HCT116 (cell line): ENCODE measurements around the gene C9orf43. TPM values are rescaled to one million over a fixed set of nuclear protein-coding genes. Genes with fewer than 3 reads are reported as not detected.

Source experiments
- ATAC-seq: fragments of 200-7000 bp; cut with Tn5 transposase; 2 replicates; pipeline ENCODE4 v1.9.1; 2020; ENCODE audit warnings: mild to moderate bottlenecking, moderate library complexity
- BruUV-seq: library from RNA; stranded (reverse); fragments of 400-500 nt; replicated peaks from 2 replicates; lab custom pipeline; 2021; lab: Mats Ljungman, UMichigan
- CTCF ChIA-PET: fragments of 300-600 bp; sonication (Branson Sonifier 250); formaldehyde crosslinking; loops from one replicate; lab custom pipeline; 2021; ENCODE audit warnings: antibody characterized with exemption; lab: Charles Lee
- POLR2A ChIA-PET: fragments of 300-600, 350-600 bp; sonication (Branson Sonifier 250); formaldehyde crosslinking; loops from one replicate; lab custom pipeline; 2021; ENCODE audit warnings: antibody characterized with exemption; lab: Charles Lee
- RAD21 ChIA-PET, 2 experiments: fragments of 300-600 bp; sonication (Branson Sonifier 250); formaldehyde crosslinking; loops; one replicate each; lab custom pipeline; 2023; ENCODE audit warnings: low total read pairs in 2 of 2; ENCODE audit not compliant: uncharacterized antibody in 2 of 2, unreplicated experiment in 2 of 2, low non-redundant PET in 1 of 2; lab: Charles Lee
- DNase-seq: peaks from one replicate; pipeline ENCODE4 v3.0.0-alpha.2; 2010; ENCODE audit warnings: low read depth, low spot score
- H2AFZ ChIP-seq: fragments of 200-600 bp; shearing (Covaris generic), sonication (generic); 2 replicates; pipeline ENCODE4 v1.6.1; 2017; ENCODE audit warnings: low read depth, mixed run types, mixed read lengths, antibody characterized with exemption, low read length; ENCODE audit not compliant: poor library complexity, severe bottlenecking
- H3K27ac ChIP-seq: 2 replicates; pipeline ENCODE4 v1.5.1; 2012; ENCODE audit warnings: low read depth, low read length
- H3K27me3 ChIP-seq: fragments of 200-600 bp; sonication (generic); 2 replicates; pipeline ENCODE4 v1.6.1; 2016; ENCODE audit warnings: mixed run types, low read length, mixed read lengths; ENCODE audit not compliant: insufficient read depth
- H3K36me3 ChIP-seq, 2 experiments: fragments of 200-500 bp in 1 of 2; fragments of 200-600 bp in 1 of 2; sonication (Bioruptor generic) in 1 of 2; sonication (generic) in 1 of 2; 2 replicates each; pipeline versions ENCODE4 v1.5.1 to v1.6.1; 2014 to 2016; ENCODE audit warnings: low read length in 2 of 2, inconsistent platforms in 1 of 2, mixed read lengths in 1 of 2, mixed run types in 1 of 2; ENCODE audit not compliant: insufficient read depth in 2 of 2, control insufficient read depth in 1 of 2
- H3K4me1 ChIP-seq, 2 experiments: fragments of 200-600 bp in 1 of 2; sonication (generic) in 1 of 2; 2 replicates each; pipeline versions ENCODE4 v1.5.1 to v1.6.1; 2012 to 2017; ENCODE audit warnings: low read length in 2 of 2, inconsistent platforms in 1 of 2, mild to moderate bottlenecking in 1 of 2, mixed read lengths in 1 of 2, mixed run types in 1 of 2, moderate library complexity in 1 of 2; ENCODE audit not compliant: insufficient read depth in 2 of 2, control insufficient read depth in 1 of 2
- H3K4me2 ChIP-seq: fragments of 200-600 bp; sonication (generic); 2 replicates; pipeline ENCODE4 v1.6.1; 2017; ENCODE audit warnings: mixed run types, low read length, mixed read lengths
- H3K4me3 ChIP-seq, 2 experiments: fragments of 200-600 bp in 1 of 2; sonication (generic) in 1 of 2; replicated peaks in 1 of 2; 2 replicates each; pipeline ENCODE4 v1.5.1; 2011 to 2016; ENCODE audit warnings: low read length in 2 of 2, control low read depth in 1 of 2, low read depth in 1 of 2, mild to moderate bottlenecking in 1 of 2, mixed read lengths in 1 of 2, mixed run types in 1 of 2
- H3K79me2 ChIP-seq: fragments of 200-600 bp; sonication (generic); 2 replicates; pipeline ENCODE4 v1.6.1; 2017; ENCODE audit warnings: mild to moderate bottlenecking, mixed run types, low read length, moderate library complexity, mixed read lengths; ENCODE audit not compliant: insufficient read depth
- H3K9ac ChIP-seq: fragments of 200-600 bp; sonication (generic); 2 replicates; pipeline ENCODE4 v1.6.1; 2016; ENCODE audit warnings: low read length, mixed read lengths
- H3K9me2 ChIP-seq: fragments of 200-600 bp; sonication (generic), shearing (Covaris generic); 2 replicates; pipeline ENCODE4 v1.6.1; 2017; ENCODE audit warnings: mixed run types, mild to moderate bottlenecking, moderate library complexity; ENCODE audit not compliant: insufficient read depth
- H3K9me3 ChIP-seq, 2 experiments: fragments of 200-500 bp in 1 of 2; fragments of 200-600 bp in 1 of 2; sonication (Bioruptor generic) in 1 of 2; sonication (generic) in 1 of 2; 2 replicates each; pipeline ENCODE4 v1.6.1; 2014 to 2017; ENCODE audit warnings: low read length in 2 of 2, mixed read lengths in 2 of 2, inconsistent platforms in 1 of 2, low read depth in 1 of 2, mild to moderate bottlenecking in 1 of 2, mixed run types in 1 of 2, moderate library complexity in 1 of 2; ENCODE audit not compliant: control insufficient read depth in 1 of 2, insufficient read depth in 1 of 2
- H4K20me1 ChIP-seq: fragments of 200-600 bp; sonication (generic), shearing (Covaris generic); 2 replicates; pipeline ENCODE4 v1.6.1; 2017; ENCODE audit warnings: mixed run types, mild to moderate bottlenecking, moderate library complexity; ENCODE audit not compliant: insufficient read depth
- CBX3 ChIP-seq: IDR thresholded peaks from 2 replicates; pipeline ENCODE4 v1.6.1; 2012; ENCODE audit warnings: low read depth
- CEBPB ChIP-seq: IDR thresholded peaks from 2 replicates; pipeline ENCODE4 v1.6.1; 2012; ENCODE audit warnings: low read depth
- EGR1 ChIP-seq: IDR thresholded peaks from 2 replicates; pipeline ENCODE4 v1.6.1; 2012; ENCODE audit warnings: low read depth
- ELF1 ChIP-seq: IDR thresholded peaks from 2 replicates; pipeline ENCODE4 v1.6.1; 2012; ENCODE audit warnings: low read depth, borderline replicate concordance
- EZH2 ChIP-seq: fragments of 200-600 bp; sonication (generic); IDR thresholded peaks from 2 replicates; pipeline ENCODE4 v1.6.1; 2017; ENCODE audit warnings: antibody characterized with exemption, mixed run types
- FOSL1 ChIP-seq: IDR thresholded peaks from 2 replicates; pipeline ENCODE4 v1.6.1; 2012; ENCODE audit warnings: low read depth
- POLR2A ChIP-seq: IDR thresholded peaks from 2 replicates; pipeline ENCODE4 v1.7.0; 2011; ENCODE audit warnings: borderline replicate concordance; ENCODE audit not compliant: insufficient read depth, insufficient read length; ENCODE audit errors: extremely low read depth
- POLR2AphosphoS5 ChIP-seq: IDR thresholded peaks from 2 replicates; pipeline ENCODE4 v1.6.1; 2011; ENCODE audit warnings: mild to moderate bottlenecking, low read depth, low read length, moderate library complexity
- RAD21 ChIP-seq: IDR thresholded peaks from 2 replicates; pipeline ENCODE4 v1.6.1; 2012; ENCODE audit warnings: low read depth, mild to moderate bottlenecking
- REST ChIP-seq: IDR thresholded peaks from 2 replicates; pipeline ENCODE4 v1.6.1; 2012; ENCODE audit warnings: low read depth
- SP1 ChIP-seq: IDR thresholded peaks from 2 replicates; pipeline ENCODE4 v1.6.1; 2012; ENCODE audit warnings: low read depth
- TCF7L2 ChIP-seq: IDR thresholded peaks from 2 replicates; pipeline ENCODE4 v1.7.0; 2011; ENCODE audit warnings: borderline replicate concordance, inconsistent platforms; ENCODE audit not compliant: insufficient read depth, insufficient read length; ENCODE audit errors: extremely low read depth
- YY1 ChIP-seq: IDR thresholded peaks from 2 replicates; pipeline ENCODE4 v1.6.1; 2011; ENCODE audit warnings: low read length, low read depth, moderate library complexity, mild to moderate bottlenecking; ENCODE audit not compliant: insufficient replicate concordance; ENCODE audit errors: extremely low read depth
- ZFX ChIP-seq: fragments of 450-650 bp; IDR thresholded peaks from 2 replicates; pipeline ENCODE4 v1.6.1; 2017
- ZNF274 ChIP-seq: fragments of 200-500 bp; sonication (Bioruptor generic); IDR thresholded peaks from 2 replicates; pipeline ENCODE4 v1.6.1; 2014; ENCODE audit warnings: mild to moderate bottlenecking, low read depth, low read length, inconsistent platforms
- intact Hi-C: fragments of 100-400 bp; cut with micrococcal nuclease; formaldehyde crosslinking; loops from 2 replicates; pipeline ENCODE4 v1.10.0; 2022
- total RNA-seq: library from RNA; stranded (reverse); gene quantifications from one replicate; pipeline ENCODE4 v1.2.1, GENCODE V29; 2021; ENCODE audit not compliant: unreplicated experiment
- TF ChIP-seq, protein P1 (sequence below), 3 experiments: fragments of 200-600 bp in 1 of 3; sonication (generic) in 1 of 3; IDR thresholded peaks in 2 of 3; conservative IDR thresholded peaks in 1 of 3; 2 replicates each; pipeline ENCODE4 v1.5.1; 2012 to 2017; ENCODE audit warnings: low read depth in 2 of 3, low read length in 2 of 3, antibody characterized with exemption in 1 of 3, borderline replicate concordance in 1 of 3, control low read depth in 1 of 3, mild to moderate bottlenecking in 1 of 3, mixed read lengths in 1 of 3, mixed run types in 1 of 3, moderate library complexity in 1 of 3; ENCODE audit not compliant: insufficient read depth in 1 of 3

Gene C9orf43
- total RNA-seq, 1 experiment from 2014 or later = 0.71 TPM

GRCh38 chr9:113363336-113363735, 47.2 kb upstream of the C9orf43 start:
- H3K9me3 ChIP-seq = no peaks in the 10 kb centered on the region
- CTCF ChIA-PET = interaction anchor here (1.1 kb wide), 1 partner anchor 38 kb away, joined by 3 read pairs; no protein-coding TSS in a partner anchor
- RAD21 ChIA-PET = no interaction called here
- peak; percentile 36 for ATAC-seq
- H3K27ac ChIP-seq = no peak overlapping the region
- no peaks in the 10 kb centered on the region for H4K20me1 ChIP-seq
- H3K4me2 ChIP-seq = peak overlapping the region; percentile 56
- H3K4me3 ChIP-seq = no peak overlapping the region
- TF ChIP-seq ZNF274 = no peak
- no peak for TF ChIP-seq YY1
- TF ChIP-seq CBX3 = no peak
- no peak for TF ChIP-seq ELF1
- H3K4me1 ChIP-seq = peaks cover 11 to 14% of the 10 kb centered on the region in 2 experiments
- POLR2A ChIA-PET = interaction anchor here (0.9 kb wide), 1 partner anchor 13 kb away, joined by 4 read pairs; the partner anchor contains the start of gene HDHD3
- H3K36me3 ChIP-seq = no peaks in the 10 kb centered on the region
- no TSS peak for BruUV-seq
- DNase-seq = no peak
- no peak overlapping the region for H2AFZ ChIP-seq
- H3K9ac ChIP-seq = no peak overlapping the region
- intact Hi-C loops = no loop called here
- no peaks in the 10 kb centered on the region for H3K27me3 ChIP-seq
- H3K9me2 ChIP-seq = no peaks in the 10 kb centered on the region
- no peaks in the 10 kb centered on the region for H3K79me2 ChIP-seq

DNA sequence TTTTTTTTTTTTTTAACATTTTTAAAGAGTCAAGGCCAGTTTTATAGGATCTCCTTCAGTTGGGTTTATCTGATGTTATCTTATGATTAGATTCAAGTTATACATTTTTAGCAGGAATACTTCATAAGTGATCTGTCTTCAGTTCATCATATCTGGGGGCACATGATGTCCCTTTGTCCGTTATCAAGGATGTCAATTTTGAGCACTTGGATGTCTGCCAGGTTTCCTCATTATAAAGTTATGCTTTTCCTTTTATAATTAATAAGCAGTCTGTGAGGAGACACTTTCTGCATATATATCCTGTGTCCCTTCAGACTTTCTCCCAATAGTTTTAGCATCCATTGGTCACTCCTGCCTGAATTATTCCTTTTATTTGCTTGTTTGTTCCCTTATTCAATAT, 45.6 kb upstream of the C9orf43 start:
- no peak overlapping the region for H3K4me2 ChIP-seq
- DNase-seq (no peak), ATAC-seq (no peak)
- H3K4me1 ChIP-seq = peaks cover 11 to 14% of the 10 kb centered on the region in 2 experiments
- CTCF ChIA-PET = no interaction called here
- H3K9me3 ChIP-seq = no peaks in the 10 kb centered on the region
- H3K4me3 ChIP-seq = no peak overlapping the region
- POLR2A ChIA-PET = no interaction called here
- H3K36me3 ChIP-seq = no peaks in the 10 kb centered on the region; a peak in 1 of 4 replicates
- BruUV-seq = no TSS peak
- no peaks in the 10 kb centered on the region for H3K9me2 ChIP-seq
- no peaks in the 10 kb centered on the region for H4K20me1 ChIP-seq
- H3K27me3 ChIP-seq = no peaks in the 10 kb centered on the region
- no peak overlapping the region for H3K9ac ChIP-seq
- RAD21 ChIA-PET = no interaction called here
- no peak overlapping the region for H3K27ac ChIP-seq
- H3K79me2 ChIP-seq = no peaks in the 10 kb centered on the region
- no peak overlapping the region for H2AFZ ChIP-seq
- intact Hi-C loops = no loop called here
- TF ChIP-seq EGR1 (no peak), YY1 (no peak), SP1 (no peak), RAD21 (no peak), POLR2A (no peak), TCF7L2 (no peak), EZH2 (no peak), FOSL1 (no peak), CEBPB (no peak), REST (no peak), POLR2AphosphoS5 (no peak), CBX3 (no peak), ZFX (no peak)
- TF ChIP-seq, protein P1, sequence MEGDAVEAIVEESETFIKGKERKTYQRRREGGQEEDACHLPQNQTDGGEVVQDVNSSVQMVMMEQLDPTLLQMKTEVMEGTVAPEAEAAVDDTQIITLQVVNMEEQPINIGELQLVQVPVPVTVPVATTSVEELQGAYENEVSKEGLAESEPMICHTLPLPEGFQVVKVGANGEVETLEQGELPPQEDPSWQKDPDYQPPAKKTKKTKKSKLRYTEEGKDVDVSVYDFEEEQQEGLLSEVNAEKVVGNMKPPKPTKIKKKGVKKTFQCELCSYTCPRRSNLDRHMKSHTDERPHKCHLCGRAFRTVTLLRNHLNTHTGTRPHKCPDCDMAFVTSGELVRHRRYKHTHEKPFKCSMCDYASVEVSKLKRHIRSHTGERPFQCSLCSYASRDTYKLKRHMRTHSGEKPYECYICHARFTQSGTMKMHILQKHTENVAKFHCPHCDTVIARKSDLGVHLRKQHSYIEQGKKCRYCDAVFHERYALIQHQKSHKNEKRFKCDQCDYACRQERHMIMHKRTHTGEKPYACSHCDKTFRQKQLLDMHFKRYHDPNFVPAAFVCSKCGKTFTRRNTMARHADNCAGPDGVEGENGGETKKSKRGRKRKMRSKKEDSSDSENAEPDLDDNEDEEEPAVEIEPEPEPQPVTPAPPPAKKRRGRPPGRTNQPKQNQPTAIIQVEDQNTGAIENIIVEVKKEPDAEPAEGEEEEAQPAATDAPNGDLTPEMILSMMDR (IDR thresholded peaks at IDR 0.05 in 2 of 3, conservative IDR thresholded peaks at IDR 0.05 in 1 of 3; ENCODE audit: borderline replicate concordance in 1 of 3, insufficient read depth in 1 of 3, low read depth in 2 of 3, low read length in 2 of 3) = no peak
